Measurements from ENCODE around the gene PRR4.
A peak's percentile ranks its signal among the peaks of the same experiment; 100 is the strongest.

Gene PRR4

GRCh38 chr12:10849425-10849878 lies at the start of gene PRR4:
PRR4 (minus strand) TSS chr12:10849475; CDS start chr12:10849437, 38 bp downstream.
- DNase-seq: no peak

DNA sequence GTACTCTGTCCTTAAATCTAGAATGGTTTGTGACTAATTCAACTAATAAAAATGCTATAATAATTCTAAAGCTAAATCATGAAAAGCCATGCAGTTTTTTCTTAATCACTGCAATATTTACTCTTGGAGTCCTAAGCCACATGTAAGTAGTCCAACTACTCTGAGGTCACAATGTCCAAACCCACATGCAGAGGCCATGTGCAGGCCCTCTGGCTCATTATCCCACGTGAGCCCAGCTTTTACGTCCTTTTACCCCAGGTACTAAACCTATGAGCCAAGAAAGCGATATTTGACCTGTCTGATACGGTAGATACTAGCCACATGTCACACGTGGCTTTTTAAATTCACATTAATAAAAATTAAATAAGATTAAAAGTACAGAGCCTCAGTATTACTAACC lies 47.6 kb upstream of the PRR4 start:
- no peak for DNase-seq

GRCh38 chr12:10891937-10892336 lies 42.7 kb upstream of the PRR4 start:
- no peak for DNase-seq

GRCh38 chr12:10889226-10889625 lies 40.0 kb upstream of the PRR4 start:
- DNase-seq: no peak

DNA sequence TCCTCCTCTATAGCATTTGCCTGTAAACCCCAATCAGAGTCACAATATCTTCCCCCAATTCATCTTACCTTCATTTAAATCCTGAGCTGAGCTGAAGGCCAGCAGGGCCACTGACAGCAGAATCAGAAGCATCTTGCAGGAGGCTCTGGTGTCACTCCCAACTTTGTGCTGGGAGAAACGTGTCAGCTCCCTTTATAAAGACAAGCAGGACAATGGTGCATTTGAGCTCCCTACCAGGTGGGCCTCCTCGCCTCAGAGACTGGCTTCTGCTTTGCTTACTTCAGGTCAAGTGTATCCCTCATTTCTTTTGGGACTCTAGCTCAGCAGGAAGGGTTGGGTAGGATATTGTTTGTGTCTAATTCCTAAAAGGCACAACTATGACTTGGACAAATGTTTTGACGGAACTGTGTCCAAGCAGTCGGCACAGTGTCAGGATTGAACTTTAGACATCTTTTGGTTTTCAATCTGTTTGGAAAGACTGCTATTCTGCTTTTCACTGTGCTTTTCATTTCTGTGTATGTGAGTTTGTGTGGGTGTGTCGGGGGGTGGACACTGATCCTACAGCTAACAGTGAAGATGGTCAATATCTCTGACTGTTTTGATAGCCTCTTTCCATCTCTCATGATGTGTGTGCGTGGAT lies 34.9 kb upstream of the PRR4 start, which contains the start of gene PRH1:
Gene PRH1, minus strand, starts transcription at position 170 of the 640 bp plus-strand sequence. Its CDS starts 38 bp downstream, at position 132.
- DNase-seq: no peak

GRCh38 chr12:10873378-10873777 lies 24.1 kb upstream of the PRR4 start:
- no peak for DNase-seq

- peak; percentile 4 for DNase-seq
Observed at GRCh38 chr12:10867381-10867780, 18.1 kb upstream of the PRR4 start.

GRCh38 chr12:10863512-10864218 lies 14.4 kb upstream of the PRR4 start:
- no peak for DNase-seq

- DNase-seq: no peak
Observed at GRCh38 chr12:10861366-10861765, 12.1 kb upstream of the PRR4 start.

- DNase-seq: no peak
Observed at GRCh38 chr12:10855807-10856206, 6.5 kb upstream of the PRR4 start.

DNA sequence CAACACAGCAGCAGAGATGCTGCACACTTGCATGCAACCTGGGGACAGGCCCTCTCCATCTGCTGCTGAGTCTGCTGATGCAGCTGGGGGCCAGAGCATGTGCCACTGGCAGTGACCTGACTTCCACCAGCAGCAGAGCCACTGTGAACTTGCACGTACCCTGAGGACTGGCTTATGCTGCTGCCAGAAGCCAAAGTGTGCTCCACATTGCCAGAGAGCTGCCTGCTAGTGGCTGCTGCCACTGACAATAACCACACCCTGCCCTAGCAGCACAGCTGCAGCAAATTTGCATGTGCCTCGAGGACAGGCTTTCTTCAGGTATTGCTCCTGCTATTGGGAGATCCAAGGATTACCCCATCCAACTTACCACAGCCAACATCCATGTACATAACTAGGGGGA lies 4.5 kb upstream of the PRR4 start:
- peak; percentile 25 for DNase-seq

DNA sequence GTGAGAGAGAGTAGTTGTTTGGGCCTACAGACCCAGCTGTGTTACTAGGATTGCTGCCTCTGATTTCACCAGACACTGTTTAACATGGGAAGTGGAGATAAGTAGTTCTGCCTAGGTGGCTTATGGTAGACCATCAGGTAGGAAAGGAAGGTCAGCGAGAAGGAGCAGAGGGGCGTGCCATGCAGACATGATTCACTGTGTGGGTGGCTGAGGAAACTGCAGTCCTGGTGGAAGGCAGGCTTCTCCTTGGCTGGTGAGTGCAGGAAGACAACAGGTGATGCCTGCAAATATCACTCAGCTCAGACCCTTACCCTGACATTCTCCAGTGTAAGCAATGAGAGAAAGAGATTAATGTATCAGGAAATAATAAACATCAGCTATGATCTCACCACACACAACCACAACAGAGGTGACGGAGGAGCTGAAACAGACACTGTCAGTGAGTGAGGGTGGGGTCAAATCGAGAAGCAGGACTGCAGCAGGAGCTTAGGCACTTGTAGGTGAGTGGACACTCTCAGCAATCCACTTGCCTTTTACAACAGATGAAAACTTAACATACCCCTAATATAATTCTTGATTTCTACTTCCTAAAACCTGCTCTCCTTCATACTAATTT lies 2.1 kb upstream of the PRR4 start:
- no peak for DNase-seq

GRCh38 chr12:10847744-10848143 lies 1.5 kb downstream of the PRR4 start:
- DNase-seq: no peak

DNA sequence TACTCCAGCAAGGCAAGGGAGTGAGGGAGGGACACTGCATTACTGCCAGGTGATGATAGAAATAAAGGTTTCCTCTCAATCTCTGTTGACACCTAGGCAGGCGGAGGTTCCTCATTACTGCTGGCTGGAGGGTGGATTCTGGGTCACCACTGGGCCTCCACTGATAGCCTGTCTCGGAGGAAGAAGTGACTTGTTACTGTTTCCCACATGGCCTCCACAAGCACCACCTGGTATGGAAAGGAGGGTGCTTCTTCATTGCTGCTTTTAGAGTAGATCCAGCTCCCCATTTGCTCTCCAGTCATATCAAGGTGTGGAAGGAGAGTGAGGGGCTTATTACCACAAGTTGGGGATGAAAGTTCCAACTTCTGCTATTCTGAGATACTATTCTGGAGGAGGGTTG lies 6.4 kb downstream of the PRR4 start:
- no peak for DNase-seq

GRCh38 chr12:10838461-10838860 lies 10.8 kb downstream of the PRR4 start:
- DNase-seq: no peak

- no peak for DNase-seq
Observed at GRCh38 chr12:10829994-10830393, 19.3 kb downstream of the PRR4 start.

DNA sequence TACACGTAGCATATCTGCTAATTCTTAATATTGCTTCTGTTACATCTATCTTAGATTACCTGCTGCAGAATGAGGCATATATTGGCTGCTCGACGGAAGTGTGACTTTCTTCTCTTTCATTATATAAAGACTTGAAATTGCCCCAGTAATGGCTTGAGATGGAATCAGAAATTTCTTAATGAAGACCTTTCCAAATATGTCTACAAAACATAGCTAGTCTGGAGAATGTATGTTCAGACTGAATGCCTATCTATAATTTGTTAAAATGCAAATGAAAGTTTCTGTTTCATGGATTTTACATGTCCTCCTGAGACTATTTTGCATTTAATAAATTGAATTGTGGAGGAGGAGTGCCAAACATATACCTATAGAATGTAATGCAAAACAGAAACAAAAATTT lies 23.0 kb downstream of the PRR4 start, which contains the start of gene TAS2R10:
Gene TAS2R10, minus strand, starts transcription at position 101 of the 400 bp plus-strand sequence. Its CDS starts 89 bp downstream, at position 12.
- peak; percentile 30 for DNase-seq

DNA sequence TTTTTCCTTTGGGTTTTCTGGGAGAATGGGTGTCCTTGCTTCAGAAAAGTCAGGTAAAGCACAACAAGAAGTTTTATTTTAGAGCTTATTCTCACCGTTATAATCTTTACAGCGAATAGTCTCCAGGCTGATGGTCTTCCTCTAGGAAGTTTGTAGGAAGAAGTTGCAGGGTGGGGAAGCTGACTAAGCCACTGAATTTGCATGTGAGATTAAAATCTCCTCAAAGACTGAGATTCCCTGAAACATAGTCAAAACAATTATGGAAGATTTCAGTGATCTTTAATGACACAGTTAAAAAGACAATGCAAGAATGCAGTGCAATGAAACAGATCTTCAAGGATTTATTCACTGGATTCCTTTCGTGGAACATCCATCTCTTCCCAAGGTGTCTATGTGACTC lies 24.3 kb downstream of the PRR4 start:
- DNase-seq: no peak

DNA sequence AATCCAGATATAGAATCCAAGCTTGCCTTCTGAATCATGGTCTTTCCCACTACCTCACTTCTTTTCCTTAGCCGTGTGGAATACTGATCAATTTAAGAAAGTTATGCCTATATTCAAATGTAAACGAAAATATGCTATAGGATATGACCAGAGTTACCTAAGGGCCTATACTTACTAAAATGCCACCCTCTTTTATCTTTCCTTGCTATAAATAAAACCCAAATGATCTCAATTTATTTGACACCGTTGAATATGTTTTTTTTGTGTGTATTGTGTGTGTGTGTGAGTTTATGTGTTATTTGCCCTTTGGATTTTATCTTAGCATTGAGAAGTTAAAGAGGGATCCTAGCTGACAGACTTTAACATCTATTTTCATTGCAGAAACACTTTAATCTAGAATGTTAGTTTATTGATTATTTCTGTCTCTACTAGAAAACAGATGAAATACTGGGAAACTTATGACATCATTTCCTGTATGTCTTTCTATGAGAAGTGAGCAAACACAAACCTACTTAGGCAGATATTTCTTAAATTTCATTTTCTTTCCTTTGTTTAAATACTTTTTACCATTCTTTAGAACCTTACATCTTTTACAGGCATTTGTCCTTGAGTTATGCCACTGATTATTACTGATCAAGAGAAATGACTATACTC lies 37.3 kb downstream of the PRR4 start:
- DNase-seq: no peak

GRCh38 chr12:10810068-10810467 lies 39.2 kb downstream of the PRR4 start, which contains the start of gene TAS2R9:
TAS2R9 (minus strand) TSS chr12:10810168; CDS start chr12:10810075, 93 bp downstream.
- no peak for DNase-seq

DNA sequence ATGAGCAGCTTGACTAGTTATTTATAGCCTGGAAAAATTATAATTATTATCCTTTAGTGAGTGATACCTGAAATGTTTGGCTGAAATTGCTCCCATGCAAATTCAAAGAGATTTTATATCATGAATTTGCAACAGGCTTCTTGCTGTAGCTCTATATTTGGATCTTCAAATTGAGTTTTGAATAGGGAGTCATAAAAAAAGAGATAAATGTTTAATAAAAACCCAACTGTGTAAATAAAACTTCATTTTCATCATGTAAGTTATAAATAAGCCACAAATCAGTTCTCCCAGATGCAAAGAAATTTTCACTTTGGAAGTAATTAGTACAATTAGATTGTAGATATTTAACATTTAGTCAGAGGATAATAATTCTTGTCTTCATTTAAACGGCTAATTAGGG lies 42.1 kb downstream of the PRR4 start, which contains the start of gene TAS2R8:
Gene TAS2R8, minus strand, starts transcription at position 101 of the 400 bp plus-strand sequence. CDS start 306 bp downstream, outside the sequence.
- peak; percentile 55 for DNase-seq

GRCh38 chr12:10802587-10802986 lies 46.7 kb downstream of the PRR4 start, which contains the start of gene TAS2R7:
TAS2R7 (minus strand) TSS chr12:10802627; CDS start chr12:10802570, 57 bp downstream.
- DNase-seq: peak; percentile 80

- no peak for DNase-seq
Observed at GRCh38 chr12:10801741-10802140, 47.5 kb downstream of the PRR4 start.

All from NCI-H526 treated with DMSO at 0.1 percent for 48 hours (cell line).